ENCODE results near the gene TPSB2.
"Not testable (repeated sequence)": the region's sequence is repeated elsewhere in the genome, so short reads cannot be mapped to it uniquely, and the experiment has no call there.

Gene TPSB2

DNA sequence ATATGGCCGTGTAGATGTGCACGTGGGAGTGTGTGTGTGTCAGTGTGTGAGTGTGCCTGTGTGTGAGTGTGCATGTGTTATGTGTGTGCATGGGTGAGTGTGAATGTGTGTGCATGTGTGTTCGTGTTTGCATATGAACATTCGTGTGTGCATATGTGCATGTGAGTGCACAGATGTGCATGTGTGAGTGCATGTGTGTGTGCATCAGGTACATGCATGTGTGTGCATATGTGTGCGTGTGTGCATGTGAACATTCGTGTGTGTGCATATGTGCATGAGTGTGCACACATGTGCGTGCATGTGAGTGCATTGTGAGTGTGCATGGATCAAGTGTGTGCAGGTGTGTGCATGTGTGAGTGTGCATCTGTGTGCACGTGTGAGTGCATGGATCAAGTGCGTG is 8.0 kb upstream of the TPSB2 start:
- no peak overlapping the region for H3K27ac Mint-ChIP-seq
- no peak for DNase-seq
- H3K36me3 Mint-ChIP-seq, result no peaks in the 10 kb centered on the region
- H3K4me1 Mint-ChIP-seq, result no peaks in the 10 kb centered on the region
- CTCF ChIA-PET, result no interaction called here
- peaks cover 4% of the 10 kb centered on the region for H3K9me3 Mint-ChIP-seq
- no peak overlapping the region for H3K4me3 Mint-ChIP-seq
- H3K27me3 Mint-ChIP-seq, result no peaks in the 10 kb centered on the region

DNA sequence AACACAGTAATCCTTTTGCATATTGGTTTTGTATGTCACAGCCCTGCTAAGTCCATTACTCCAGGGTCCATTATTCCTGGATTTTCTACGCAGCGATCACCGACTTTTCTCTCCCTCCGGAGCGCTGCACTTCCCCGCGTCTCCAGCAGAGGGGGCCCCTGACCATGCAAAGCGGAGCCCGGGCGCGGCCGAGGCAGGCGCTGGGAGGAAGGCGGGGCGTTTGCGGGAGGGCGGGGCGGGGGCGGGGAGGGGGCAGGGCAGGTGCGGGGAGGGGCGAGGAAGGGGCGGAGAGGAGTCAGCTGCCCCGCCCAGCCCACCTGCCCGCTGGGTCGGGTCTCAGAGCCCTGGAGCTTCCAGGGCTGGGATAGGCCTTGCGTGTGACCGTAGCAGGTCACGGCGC is 6.7 kb upstream of the TPSB2 start:
- CTCF ChIA-PET, DNase-seq, H3K27me3 Mint-ChIP-seq, H3K4me3 Mint-ChIP-seq, H3K36me3 Mint-ChIP-seq, H3K27ac Mint-ChIP-seq, H3K4me1 Mint-ChIP-seq, H3K9me3 Mint-ChIP-seq: not testable (repeated sequence)

DNA sequence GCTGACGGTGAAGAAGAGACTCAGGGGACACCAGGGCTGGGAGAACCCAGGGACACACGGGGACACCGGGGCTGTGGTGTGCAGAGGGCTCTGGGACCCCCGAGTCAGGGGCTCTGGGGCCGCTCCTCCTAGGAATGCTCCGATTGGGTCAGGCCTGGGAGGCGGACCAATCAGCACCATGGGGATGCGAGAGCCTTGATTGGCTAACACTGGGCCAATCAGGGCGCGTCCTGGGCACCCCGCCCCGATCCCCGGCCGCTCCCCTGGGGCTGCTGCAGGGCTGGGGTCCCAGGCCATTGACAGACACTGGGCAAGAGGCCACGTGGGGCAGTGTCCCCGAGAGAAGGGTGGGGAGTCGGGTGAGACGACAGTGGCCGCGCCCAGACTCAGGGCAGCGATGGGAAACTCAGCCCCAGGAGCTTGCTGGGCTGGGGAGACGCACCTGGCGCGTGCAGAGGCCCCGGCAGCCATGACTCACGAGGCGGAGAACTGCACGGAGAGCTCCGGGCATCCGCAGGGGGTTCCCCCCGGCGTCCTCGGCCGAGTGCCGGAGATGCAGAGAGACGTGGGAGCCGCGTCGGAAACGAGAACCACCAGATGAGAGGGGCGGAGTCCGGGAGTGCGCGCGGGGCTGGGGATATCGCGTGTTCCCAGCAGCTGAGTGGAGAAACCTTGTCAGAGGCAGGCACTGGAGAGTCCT is 2.2 kb upstream of the TPSB2 start:
- DNase-seq, H3K27ac Mint-ChIP-seq, H3K4me1 Mint-ChIP-seq, CTCF ChIA-PET, H3K9me3 Mint-ChIP-seq, H3K36me3 Mint-ChIP-seq, H3K27me3 Mint-ChIP-seq, H3K4me3 Mint-ChIP-seq: not testable (repeated sequence)

DNA sequence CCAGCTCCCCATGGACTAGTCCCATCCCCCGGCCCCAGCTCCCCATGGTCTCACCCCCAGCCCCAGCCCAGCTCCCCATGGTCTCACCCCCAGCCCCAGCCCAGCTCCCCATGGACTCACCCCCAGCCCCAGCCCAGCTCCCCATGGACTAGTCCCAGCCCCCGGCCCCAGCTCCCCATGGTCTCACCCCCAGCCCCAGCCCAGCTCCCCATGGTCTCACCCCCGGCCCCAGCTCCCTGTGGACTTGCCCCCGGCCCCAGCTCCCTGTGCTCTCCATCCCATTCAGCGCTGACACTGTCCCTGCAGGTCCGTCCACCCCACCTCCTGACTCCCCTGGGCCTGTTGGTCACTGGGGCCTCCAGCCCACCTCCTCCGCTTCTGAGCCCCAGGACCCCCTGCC is 1.3 kb upstream of the TPSB2 start:
- H3K4me3 Mint-ChIP-seq, DNase-seq, H3K27me3 Mint-ChIP-seq, H3K4me1 Mint-ChIP-seq, H3K9me3 Mint-ChIP-seq, CTCF ChIA-PET, H3K27ac Mint-ChIP-seq, H3K36me3 Mint-ChIP-seq: not testable (repeated sequence)

DNA sequence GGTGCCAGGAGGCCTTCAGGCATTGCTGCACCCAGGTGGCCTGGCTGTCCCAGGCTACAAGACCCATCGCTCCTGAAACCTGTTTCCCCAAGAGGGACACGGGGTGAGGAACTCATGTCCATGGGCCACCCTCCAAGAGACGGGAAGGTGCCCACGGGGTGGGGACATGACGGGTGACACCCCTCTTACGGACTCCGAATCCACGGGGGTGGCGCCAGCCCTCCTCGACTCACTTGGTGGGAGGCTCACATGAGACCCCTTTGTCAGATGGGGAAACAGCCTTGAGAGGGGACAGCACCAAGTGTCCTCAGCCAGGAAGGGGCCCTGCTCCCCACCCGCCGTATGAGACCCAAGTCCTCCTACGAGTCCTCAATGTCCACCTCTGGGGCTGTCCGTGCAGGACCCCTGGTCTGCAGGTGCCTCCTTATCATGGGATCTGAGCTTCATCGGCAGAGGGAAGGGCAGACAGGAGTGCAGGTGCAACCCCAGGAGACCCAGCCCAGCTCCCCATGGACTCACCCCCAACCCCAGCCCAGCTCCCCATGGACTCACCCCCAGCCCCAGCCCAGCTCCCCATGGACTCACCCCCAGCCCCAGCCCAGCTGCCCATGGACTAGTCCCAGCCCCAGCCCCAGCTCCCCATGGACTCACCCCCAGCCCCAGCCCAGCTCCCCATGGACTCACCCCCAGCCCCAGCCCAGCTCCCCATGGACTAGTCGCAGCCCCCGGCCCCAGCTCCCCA is 658 bp upstream of the TPSB2 start:
- H3K9me3 Mint-ChIP-seq, H3K27ac Mint-ChIP-seq, H3K27me3 Mint-ChIP-seq, H3K4me3 Mint-ChIP-seq, DNase-seq, H3K36me3 Mint-ChIP-seq, CTCF ChIA-PET, H3K4me1 Mint-ChIP-seq: not testable (repeated sequence)

DNA sequence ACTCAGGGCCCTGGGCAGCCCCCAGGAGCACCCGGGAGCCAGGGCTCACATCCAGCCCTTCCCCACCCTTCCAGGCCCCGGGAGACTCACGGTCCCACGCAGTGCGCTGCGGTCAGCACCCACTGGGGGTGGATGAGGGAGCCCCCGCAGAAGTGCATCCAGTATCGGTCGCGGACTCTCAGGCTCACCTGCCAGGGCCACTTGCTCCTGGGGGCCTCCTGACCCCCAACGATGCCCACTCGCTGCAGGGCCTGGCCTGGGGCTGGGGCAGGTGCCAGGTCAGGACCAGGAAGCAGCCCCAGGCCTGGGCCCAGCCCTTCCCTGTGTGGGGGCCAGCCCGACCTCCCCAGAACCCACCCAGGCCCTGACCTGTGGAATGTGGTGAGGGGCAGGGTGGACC is 508 bp downstream of the TPSB2 start:
- H3K27ac Mint-ChIP-seq, H3K4me1 Mint-ChIP-seq, H3K27me3 Mint-ChIP-seq, H3K9me3 Mint-ChIP-seq, H3K36me3 Mint-ChIP-seq, CTCF ChIA-PET, DNase-seq, H3K4me3 Mint-ChIP-seq: not testable (repeated sequence)

DNA sequence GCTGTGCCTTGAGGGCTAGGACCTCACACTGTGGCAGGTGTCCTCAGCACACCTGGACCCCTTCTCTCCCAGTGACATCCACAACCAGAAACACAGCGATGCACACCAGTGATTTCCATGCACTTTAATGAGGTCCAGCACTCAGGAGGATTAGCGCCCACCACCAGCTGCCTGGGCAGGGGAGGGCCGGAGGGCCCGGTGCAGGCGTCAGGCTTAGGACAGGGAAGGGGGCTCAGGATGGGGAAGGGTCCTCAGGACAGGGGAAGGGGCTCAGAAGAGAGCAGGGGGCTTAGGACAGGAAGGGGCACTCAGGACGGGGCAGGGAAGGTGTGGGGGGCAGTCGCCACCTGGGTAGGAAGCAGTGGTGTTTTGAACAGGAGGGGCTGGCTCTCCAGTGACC is 1.8 kb downstream of the TPSB2 start:
- H3K27ac Mint-ChIP-seq, CTCF ChIA-PET, H3K4me3 Mint-ChIP-seq, DNase-seq, H3K36me3 Mint-ChIP-seq, H3K27me3 Mint-ChIP-seq, H3K4me1 Mint-ChIP-seq, H3K9me3 Mint-ChIP-seq: not testable (repeated sequence)

DNA sequence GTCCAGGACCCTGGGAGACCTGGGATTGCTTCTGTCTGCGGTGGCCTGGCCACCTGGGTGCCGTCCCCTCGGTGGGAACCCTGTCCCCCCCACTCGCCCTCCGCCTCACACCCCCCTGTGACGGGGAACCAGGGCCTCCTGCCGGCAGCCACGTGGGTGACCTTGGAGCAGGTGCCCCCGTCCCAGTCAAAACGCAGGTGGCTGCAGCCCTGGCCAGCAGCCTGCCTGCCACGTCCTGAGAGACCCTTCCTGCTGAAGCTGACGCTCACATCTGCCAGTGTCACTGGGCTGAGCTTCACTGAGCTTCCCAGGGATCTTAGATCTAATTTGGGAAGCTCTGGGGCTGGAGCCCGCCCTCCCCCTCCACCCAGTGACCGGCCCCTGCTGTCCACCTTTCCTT is 3.3 kb downstream of the TPSB2 start:
- H3K27me3 Mint-ChIP-seq, CTCF ChIA-PET, H3K4me1 Mint-ChIP-seq, H3K36me3 Mint-ChIP-seq, H3K4me3 Mint-ChIP-seq, H3K9me3 Mint-ChIP-seq, DNase-seq, H3K27ac Mint-ChIP-seq: not testable (repeated sequence)

DNA sequence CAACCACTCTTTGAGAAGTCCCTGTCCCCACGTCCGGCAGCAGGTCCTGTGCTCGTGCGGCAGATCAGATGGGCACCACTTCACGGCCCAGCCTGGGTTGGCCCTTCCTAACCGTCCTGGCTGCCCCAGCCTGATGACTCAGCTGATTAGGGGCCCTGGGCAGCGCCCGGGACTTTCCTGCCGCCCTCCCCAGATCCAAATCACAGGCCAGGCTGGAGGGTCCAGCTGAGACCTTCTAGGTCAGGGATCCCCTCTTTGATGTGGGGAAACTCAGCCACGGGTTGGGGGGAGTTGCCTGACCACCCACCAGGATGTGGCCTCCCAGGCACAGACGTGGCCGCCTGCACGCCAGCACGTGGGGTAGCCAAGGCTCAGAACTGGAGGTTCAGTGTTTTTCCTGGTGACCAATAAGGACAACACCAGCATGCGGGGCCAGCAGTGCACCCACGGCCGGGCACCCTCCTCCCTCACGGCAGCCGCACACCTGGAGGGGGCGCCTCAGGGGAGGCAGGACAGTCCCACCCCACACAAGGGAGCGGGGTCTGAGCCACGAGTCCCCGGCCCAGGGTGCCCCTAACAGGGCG is 4.2 kb downstream of the TPSB2 start:
- H3K4me1 Mint-ChIP-seq, H3K9me3 Mint-ChIP-seq, H3K27me3 Mint-ChIP-seq, H3K27ac Mint-ChIP-seq, H3K36me3 Mint-ChIP-seq, CTCF ChIA-PET, H3K4me3 Mint-ChIP-seq, DNase-seq: not testable (repeated sequence)

DNA sequence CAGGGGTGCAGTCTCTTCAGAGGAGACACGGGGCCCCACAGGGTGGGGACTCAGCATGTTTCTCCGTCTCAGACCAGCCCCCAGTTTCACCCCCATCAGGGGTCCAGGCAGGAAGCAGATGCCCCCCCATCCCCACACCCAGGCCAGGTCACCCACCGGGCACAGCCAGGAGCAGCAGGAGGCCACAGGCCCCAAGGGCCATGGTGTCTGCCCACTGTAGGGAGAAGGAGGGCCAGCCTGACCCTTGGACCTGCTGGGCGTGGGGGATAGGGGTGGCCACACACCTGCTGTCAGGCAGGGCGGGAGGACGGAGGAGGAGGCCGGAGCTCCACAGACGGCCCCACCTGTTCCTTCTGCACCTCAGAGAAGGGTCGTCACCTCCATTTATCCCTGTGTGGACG is 4.9 kb downstream of the TPSB2 start, which contains the start of gene TPSG1:
Gene TPSG1, minus strand, starts transcription at position 218 of the 401 bp plus-strand sequence. Its CDS starts 16 bp downstream, at position 202.
- H3K27me3 Mint-ChIP-seq, result no peaks in the 10 kb centered on the region
- DNase-seq, result no peak
- no peaks in the 10 kb centered on the region for H3K4me1 Mint-ChIP-seq
- no peak within 1 kb of the TSS for H3K27ac Mint-ChIP-seq
- no peaks in the 10 kb centered on the region for H3K36me3 Mint-ChIP-seq
- H3K4me3 Mint-ChIP-seq, result no peak within 1 kb of the TSS
- no peaks in the 10 kb centered on the region for H3K9me3 Mint-ChIP-seq
- CTCF ChIA-PET, result no interaction called here

DNA sequence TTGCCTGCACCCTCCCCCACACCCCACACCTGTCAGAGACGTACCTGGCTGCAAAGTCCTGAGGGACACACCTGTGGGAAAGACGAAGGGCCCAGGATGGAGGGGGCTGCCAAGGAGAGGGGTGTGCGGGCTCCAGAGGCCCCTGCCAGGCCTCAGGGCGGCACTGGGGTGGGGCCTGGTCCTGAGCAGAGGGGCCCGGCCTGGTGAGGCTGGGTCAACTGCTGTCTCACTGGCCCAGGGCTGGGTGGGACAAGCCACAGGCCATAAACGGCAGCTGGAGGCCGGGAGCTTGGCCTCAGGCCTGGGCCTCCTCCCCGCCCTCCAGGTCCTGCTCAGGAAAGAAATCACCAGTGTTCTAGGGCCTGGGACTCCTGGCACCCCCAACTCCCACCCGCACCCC is 5.4 kb downstream of the TPSB2 start:
- CTCF ChIA-PET, result no interaction called here
- H3K36me3 Mint-ChIP-seq, result no peaks in the 10 kb centered on the region
- H3K27ac Mint-ChIP-seq, result no peak overlapping the region
- no peak overlapping the region for H3K4me3 Mint-ChIP-seq
- no peaks in the 10 kb centered on the region for H3K9me3 Mint-ChIP-seq
- H3K4me1 Mint-ChIP-seq, result no peaks in the 10 kb centered on the region
- H3K27me3 Mint-ChIP-seq, result no peaks in the 10 kb centered on the region
- DNase-seq, result no peak

DNA sequence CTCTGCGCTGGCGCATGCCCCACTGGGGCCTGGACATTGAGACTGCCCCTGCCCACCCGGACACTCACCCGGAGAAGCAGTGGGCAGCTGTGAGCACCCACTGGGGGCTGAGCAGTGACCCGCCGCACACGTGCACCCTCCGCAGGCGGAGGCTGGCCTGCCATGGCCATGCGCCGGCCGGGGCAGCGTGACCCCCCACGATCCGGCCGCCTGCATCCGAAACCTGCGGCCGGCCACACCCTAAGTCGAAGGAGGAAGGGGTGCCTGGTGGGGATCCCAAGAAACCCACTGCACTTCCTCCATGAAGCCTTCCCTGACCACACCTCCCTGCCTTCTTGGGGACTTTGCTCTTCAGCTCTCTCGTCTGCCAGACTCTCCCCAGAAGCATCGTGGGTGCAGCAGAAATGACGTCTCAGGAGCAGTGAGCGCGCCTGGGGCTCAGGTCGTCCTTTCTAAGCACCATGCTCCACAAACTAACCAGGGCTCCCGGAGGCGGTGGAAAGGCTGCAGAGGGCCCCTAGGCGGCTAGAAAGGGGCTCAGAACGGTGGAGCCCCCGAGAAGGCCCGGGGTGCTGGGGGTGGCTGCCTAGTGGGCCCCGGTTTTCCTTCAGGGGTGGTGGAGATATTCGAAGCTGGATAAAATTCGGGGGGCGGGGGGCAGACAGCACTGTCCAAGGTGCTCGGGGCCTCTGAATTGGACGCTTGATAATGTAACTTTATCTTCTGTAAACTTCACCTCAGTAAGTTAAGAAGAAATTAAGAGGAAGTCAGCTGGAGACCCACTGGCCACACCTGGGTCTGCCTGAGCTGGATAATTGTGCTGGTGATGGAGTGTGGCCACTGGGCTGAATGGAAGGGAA is 6.4 kb downstream of the TPSB2 start:
- H3K27ac Mint-ChIP-seq, result no peak overlapping the region
- H3K9me3 Mint-ChIP-seq, result no peaks in the 10 kb centered on the region
- no peak for DNase-seq
- no peaks in the 10 kb centered on the region for H3K4me1 Mint-ChIP-seq
- no peak overlapping the region for H3K4me3 Mint-ChIP-seq
- CTCF ChIA-PET, result no interaction called here
- no peaks in the 10 kb centered on the region for H3K27me3 Mint-ChIP-seq
- H3K36me3 Mint-ChIP-seq, result no peaks in the 10 kb centered on the region

DNA sequence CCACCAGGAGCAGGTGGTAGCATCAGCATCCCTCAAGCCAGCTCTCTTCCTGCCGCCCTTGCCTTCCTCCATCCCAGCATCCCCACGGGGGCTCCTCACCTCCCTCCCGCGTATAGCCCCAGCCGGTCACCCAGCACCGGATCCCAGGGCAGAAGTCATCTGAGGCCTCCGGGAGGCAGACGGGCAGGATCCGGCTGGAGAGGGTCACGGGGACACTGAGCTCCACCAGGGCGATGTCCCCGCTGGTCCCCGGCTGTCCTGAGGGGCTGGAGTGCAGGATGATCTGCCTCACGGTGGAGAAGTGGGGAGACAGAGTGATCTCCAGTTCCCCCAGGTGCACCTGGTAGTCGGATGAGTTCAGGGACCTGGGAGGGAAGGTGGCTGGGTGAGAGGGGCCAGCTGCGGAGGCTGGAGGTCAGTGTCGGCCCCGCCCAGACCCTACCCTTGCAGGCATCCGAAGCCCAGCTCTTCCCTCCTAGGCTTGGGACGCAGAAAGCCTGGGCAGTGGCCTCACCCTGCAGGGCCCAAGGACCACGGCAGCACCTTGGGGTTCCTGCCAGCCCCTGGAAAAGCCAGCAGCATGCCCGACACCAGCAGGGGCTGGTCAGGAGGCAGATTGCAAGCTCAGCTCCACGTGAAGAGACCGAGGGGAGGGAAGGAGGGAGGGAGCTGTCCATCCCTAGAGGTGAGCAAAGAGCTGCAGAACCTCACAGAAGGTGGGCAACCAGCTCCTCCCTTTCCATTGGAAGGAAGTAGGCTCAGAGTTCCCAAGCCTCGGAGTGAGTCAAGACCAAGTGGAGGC is 7.2 kb downstream of the TPSB2 start:
- CTCF ChIA-PET, result no interaction called here
- Mint-ChIP-seq H3K27ac (no peak overlapping the region), H3K36me3 (no peaks in the 10 kb centered on the region), H3K4me1 (no peaks in the 10 kb centered on the region), H3K4me3 (no peak overlapping the region), H3K9me3 (no peaks in the 10 kb centered on the region), H3K27me3 (no peaks in the 10 kb centered on the region)
- no peak for DNase-seq

Data from activated naive CD4-positive, alpha-beta T cell treated with anti-CD3 and anti-CD28 coated beads, Interleukin-2, amount 10 ng/mL, durations not matched to agents 7 days and 5 days (primary cell).